HepG2 (cell line): ENCODE measurements around the gene DPEP1. TPM values are rescaled to one million over a fixed set of nuclear protein-coding genes. Genes with fewer than 3 reads are reported as not detected.

ENCODE experiments used
- AGO2 ChIP-seq: fragments of 200-400 bp; formaldehyde crosslinking; optimal IDR thresholded peaks from 2 replicates; pipeline ENCODE3; 2017; ENCODE audit warnings: mild to moderate bottlenecking, low read depth, low read length, moderate library complexity
- ARHGAP35 ChIP-seq: sonication (generic); formaldehyde crosslinking; IDR thresholded peaks from 2 replicates; pipeline ENCODE4 v1.9.0; 2022; ENCODE audit warnings: mild to moderate bottlenecking, inconsistent platforms, moderate library complexity, missing genetic modification reagents, borderline replicate concordance
- CAMTA2 ChIP-seq: sonication (generic); formaldehyde crosslinking; IDR thresholded peaks from 2 replicates; pipeline ENCODE4 v1.4.0; 2020; ENCODE audit warnings: mild to moderate bottlenecking, missing genetic modification reagents, borderline replicate concordance
- CCAR2 ChIP-seq: fragments of 200-400 bp; formaldehyde crosslinking; optimal IDR thresholded peaks from 2 replicates; pipeline ENCODE3; 2018; ENCODE audit warnings: low read depth, mild to moderate bottlenecking, low read length, moderate library complexity
- CEBPB ChIP-seq: IDR thresholded peaks from 2 replicates; pipeline ENCODE4 v1.6.1; 2011; ENCODE audit warnings: low read depth, low read length, improper control_type of control experiment, borderline replicate concordance
- HNRNPK ChIP-seq: fragments of 200-400 bp; formaldehyde crosslinking; IDR thresholded peaks from 2 replicates; pipeline ENCODE4 v1.6.1; 2018; ENCODE audit warnings: low read length, low read depth, moderate library complexity, mild to moderate bottlenecking; ENCODE audit not compliant: poor library complexity, severe bottlenecking
- HOXA3 ChIP-seq: sonication (generic); formaldehyde crosslinking; IDR thresholded peaks from 2 replicates; pipeline ENCODE4 v1.5.0; 2020; ENCODE audit warnings: missing genetic modification reagents
- NRL ChIP-seq: sonication (generic); formaldehyde crosslinking; IDR thresholded peaks from 2 replicates; pipeline ENCODE4 v1.5.0; 2020; ENCODE audit warnings: missing genetic modification reagents, mild to moderate bottlenecking, moderate library complexity, borderline replicate concordance
- RBM39 ChIP-seq: fragments of 200-400 bp; formaldehyde crosslinking; IDR thresholded peaks from one replicate; pipeline ENCODE4 v1.6.1; 2018; ENCODE audit warnings: antibody characterized with exemption, mild to moderate bottlenecking, low read depth, low read length; ENCODE audit not compliant: poor library complexity, severe bottlenecking
- SALL1 ChIP-seq: sonication (generic); formaldehyde crosslinking; IDR thresholded peaks from 2 replicates; pipeline ENCODE4 v1.8.0; 2022; ENCODE audit warnings: mild to moderate bottlenecking, missing genetic modification reagents
- SRY ChIP-seq: sonication (generic); formaldehyde crosslinking; IDR thresholded peaks from 2 replicates; pipeline ENCODE4 v1.8.0; 2022; ENCODE audit warnings: mild to moderate bottlenecking, missing genetic modification reagents
- TP53 ChIP-seq: sonication (generic); formaldehyde crosslinking; conservative IDR thresholded peaks from 2 replicates; pipeline ENCODE4 v1.4.0; 2020; ENCODE audit warnings: missing genetic modification reagents
- ZFP36 ChIP-seq: fragments of 150-350 bp; IDR thresholded peaks from 2 replicates; pipeline ENCODE4 v1.6.1; 2018; ENCODE audit warnings: borderline replicate concordance, low read length, low read depth; ENCODE audit not compliant: partially characterized antibody
- ZNF264 ChIP-seq: sonication (generic); formaldehyde crosslinking; IDR thresholded peaks from 2 replicates; pipeline ENCODE4 v1.4.0; 2020; ENCODE audit warnings: missing genetic modification reagents
- ZNF292 ChIP-seq: sonication (generic); formaldehyde crosslinking; IDR thresholded peaks from 2 replicates; pipeline ENCODE4 v1.8.1; 2022; ENCODE audit warnings: mild to moderate bottlenecking, low read depth, missing genetic modification reagents, borderline replicate concordance
- ZNF546 ChIP-seq: sonication (generic); formaldehyde crosslinking; conservative IDR thresholded peaks from 2 replicates; pipeline ENCODE4 v1.8.1; 2023; ENCODE audit warnings: mild to moderate bottlenecking, missing genetic modification reagents
- ZNF841 ChIP-seq: sonication (generic); formaldehyde crosslinking; IDR thresholded peaks from 2 replicates; pipeline ENCODE4 v1.8.1; 2023; ENCODE audit warnings: missing genetic modification reagents, borderline replicate concordance
- ZSCAN22 ChIP-seq: sonication (generic); formaldehyde crosslinking; IDR thresholded peaks from 2 replicates; pipeline ENCODE4 v1.4.0; 2020; ENCODE audit warnings: mild to moderate bottlenecking, missing genetic modification reagents
- polyA plus RNA-seq, 8 experiments: library from polyadenylated mRNA; depleted of rRNA in 3 of 8; stranded (reverse) in 7 of 8; unstranded in 1 of 8; fragments of >200 nt; fragmentation: Illumina TruSeq in 4 of 8; extraction: Trizol in 4 of 8; gene quantifications; 2 replicates each; pipeline versions ENCODE4 v1.2.1 to v1.2.3, GENCODE V29; 2011 to 2016; ENCODE audit warnings: low read depth in 4 of 8, missing spikeins in 1 of 8, mixed read lengths in 1 of 8; ENCODE audit not compliant: insufficient read depth in 1 of 8
- total RNA-seq, 5 experiments: library from RNA; depleted of rRNA; stranded (reverse); fragments of >200 nt; fragmentation: Illumina TruSeq; extraction: Trizol; gene quantifications; 2 replicates each; pipeline ENCODE4 v1.2.3, GENCODE V29; 2016; ENCODE audit warnings: low read depth in 1 of 5
- TF ChIP-seq, protein P1 (sequence below): sonication (generic); formaldehyde crosslinking; IDR thresholded peaks from 2 replicates; pipeline ENCODE4 v1.5.0; 2020; ENCODE audit warnings: mild to moderate bottlenecking, missing genetic modification reagents
- TF ChIP-seq, protein P2 (sequence below): sonication (generic); formaldehyde crosslinking; conservative IDR thresholded peaks from 2 replicates; pipeline ENCODE4 v1.4.0; 2020; ENCODE audit warnings: mild to moderate bottlenecking, missing genetic modification reagents, moderate library complexity
- TF ChIP-seq, protein P3 (sequence below): sonication (generic); formaldehyde crosslinking; conservative IDR thresholded peaks from 2 replicates; pipeline ENCODE4 v1.8.0; 2022; ENCODE audit warnings: missing genetic modification reagents
- TF ChIP-seq, protein P4 (sequence below): IDR thresholded peaks from 2 replicates; pipeline ENCODE4 v1.6.1; 2016; ENCODE audit warnings: low read depth

DPEP1 gene
- total and polyA plus RNA-seq, 2 of the 13 experiments (the other 11 are each of a cell fraction or from before 2014, with no cell fraction given): 37.6 to 52.2 TPM

DNA sequence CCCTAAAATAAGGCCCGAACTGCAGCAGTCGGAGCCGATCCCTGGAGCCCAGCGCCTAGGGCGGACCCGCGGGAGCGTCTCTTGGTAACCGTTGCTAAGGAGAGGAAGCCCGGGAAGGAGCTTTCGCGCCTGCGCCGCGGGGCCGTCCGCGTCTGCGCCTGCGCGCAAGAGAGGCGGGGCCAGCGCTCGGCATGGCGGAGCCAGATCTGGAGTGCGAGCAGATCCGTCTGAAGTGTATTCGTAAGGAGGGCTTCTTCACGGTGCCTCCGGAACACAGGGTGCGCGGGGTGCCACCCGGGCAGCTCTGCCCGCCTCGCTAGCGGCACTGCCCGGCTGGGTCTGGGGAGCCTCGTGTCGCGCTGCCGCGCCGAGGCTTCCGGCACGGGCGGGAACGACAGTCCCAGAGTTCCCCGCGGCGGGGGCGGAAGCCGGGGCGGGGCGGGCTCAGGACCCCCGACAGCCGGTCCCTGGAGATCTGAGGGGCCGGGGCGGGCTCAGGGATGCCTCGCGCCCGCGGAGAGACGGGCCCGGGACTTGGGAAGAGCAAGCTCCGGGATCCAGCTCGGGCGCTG is 73.2 kb downstream of the DPEP1 start, which contains the start of gene CDK10 (continued):
- peak; percentile 40 for TF ChIP-seq RBM39
- no peak for TF ChIP-seq ZNF546 (CRISPR knock-in tag)
- TF ChIP-seq ZSCAN22 (CRISPR knock-in tag): no peak
- no peak for TF ChIP-seq CEBPB
- TF ChIP-seq, protein P1, sequence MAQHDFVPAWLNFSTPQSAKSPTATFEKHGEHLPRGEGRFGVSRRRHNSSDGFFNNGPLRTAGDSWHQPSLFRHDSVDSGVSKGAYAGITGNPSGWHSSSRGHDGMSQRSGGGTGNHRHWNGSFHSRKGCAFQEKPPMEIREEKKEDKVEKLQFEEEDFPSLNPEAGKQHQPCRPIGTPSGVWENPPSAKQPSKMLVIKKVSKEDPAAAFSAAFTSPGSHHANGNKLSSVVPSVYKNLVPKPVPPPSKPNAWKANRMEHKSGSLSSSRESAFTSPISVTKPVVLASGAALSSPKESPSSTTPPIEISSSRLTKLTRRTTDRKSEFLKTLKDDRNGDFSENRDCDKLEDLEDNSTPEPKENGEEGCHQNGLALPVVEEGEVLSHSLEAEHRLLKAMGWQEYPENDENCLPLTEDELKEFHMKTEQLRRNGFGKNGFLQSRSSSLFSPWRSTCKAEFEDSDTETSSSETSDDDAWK: no peak
- no peak for TF ChIP-seq NRL (CRISPR knock-in tag)
- TF ChIP-seq, protein P2, sequence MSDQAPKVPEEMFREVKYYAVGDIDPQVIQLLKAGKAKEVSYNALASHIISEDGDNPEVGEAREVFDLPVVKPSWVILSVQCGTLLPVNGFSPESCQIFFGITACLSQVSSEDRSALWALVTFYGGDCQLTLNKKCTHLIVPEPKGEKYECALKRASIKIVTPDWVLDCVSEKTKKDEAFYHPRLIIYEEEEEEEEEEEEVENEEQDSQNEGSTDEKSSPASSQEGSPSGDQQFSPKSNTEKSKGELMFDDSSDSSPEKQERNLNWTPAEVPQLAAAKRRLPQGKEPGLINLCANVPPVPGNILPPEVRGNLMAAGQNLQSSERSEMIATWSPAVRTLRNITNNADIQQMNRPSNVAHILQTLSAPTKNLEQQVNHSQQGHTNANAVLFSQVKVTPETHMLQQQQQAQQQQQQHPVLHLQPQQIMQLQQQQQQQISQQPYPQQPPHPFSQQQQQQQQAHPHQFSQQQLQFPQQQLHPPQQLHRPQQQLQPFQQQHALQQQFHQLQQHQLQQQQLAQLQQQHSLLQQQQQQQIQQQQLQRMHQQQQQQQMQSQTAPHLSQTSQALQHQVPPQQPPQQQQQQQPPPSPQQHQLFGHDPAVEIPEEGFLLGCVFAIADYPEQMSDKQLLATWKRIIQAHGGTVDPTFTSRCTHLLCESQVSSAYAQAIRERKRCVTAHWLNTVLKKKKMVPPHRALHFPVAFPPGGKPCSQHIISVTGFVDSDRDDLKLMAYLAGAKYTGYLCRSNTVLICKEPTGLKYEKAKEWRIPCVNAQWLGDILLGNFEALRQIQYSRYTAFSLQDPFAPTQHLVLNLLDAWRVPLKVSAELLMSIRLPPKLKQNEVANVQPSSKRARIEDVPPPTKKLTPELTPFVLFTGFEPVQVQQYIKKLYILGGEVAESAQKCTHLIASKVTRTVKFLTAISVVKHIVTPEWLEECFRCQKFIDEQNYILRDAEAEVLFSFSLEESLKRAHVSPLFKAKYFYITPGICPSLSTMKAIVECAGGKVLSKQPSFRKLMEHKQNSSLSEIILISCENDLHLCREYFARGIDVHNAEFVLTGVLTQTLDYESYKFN (CRISPR knock-in tag): no peak
- no peak for TF ChIP-seq CCAR2
- TF ChIP-seq ZNF264 (CRISPR knock-in tag): no peak
- TF ChIP-seq, protein P3, sequence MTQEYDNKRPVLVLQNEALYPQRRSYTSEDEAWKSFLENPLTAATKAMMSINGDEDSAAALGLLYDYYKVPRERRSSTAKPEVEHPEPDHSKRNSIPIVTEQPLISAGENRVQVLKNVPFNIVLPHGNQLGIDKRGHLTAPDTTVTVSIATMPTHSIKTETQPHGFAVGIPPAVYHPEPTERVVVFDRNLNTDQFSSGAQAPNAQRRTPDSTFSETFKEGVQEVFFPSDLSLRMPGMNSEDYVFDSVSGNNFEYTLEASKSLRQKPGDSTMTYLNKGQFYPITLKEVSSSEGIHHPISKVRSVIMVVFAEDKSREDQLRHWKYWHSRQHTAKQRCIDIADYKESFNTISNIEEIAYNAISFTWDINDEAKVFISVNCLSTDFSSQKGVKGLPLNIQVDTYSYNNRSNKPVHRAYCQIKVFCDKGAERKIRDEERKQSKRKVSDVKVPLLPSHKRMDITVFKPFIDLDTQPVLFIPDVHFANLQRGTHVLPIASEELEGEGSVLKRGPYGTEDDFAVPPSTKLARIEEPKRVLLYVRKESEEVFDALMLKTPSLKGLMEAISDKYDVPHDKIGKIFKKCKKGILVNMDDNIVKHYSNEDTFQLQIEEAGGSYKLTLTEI (CRISPR knock-in tag): no peak
- TF ChIP-seq, protein P4, sequence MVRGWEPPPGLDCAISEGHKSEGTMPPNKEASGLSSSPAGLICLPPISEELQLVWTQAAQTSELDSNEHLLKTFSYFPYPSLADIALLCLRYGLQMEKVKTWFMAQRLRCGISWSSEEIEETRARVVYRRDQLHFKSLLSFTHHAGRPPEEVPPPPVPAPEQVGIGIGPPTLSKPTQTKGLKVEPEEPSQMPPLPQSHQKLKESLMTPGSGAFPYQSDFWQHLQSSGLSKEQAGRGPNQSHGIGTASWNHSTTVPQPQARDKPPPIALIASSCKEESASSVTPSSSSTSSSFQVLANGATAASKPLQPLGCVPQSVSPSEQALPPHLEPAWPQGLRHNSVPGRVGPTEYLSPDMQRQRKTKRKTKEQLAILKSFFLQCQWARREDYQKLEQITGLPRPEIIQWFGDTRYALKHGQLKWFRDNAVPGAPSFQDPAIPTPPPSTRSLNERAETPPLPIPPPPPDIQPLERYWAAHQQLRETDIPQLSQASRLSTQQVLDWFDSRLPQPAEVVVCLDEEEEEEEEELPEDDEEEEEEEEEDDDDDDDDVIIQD (CRISPR knock-in tag): no peak
- 0 out of 2 replicates have a peak, but pooled peaks have one; percentile 6 for TF ChIP-seq ZNF841 (CRISPR knock-in tag)
- no peak for TF ChIP-seq SRY
- TF ChIP-seq ZNF292 (CRISPR knock-in tag): no peak
- TF ChIP-seq HOXA3 (CRISPR knock-in tag): peak; percentile 45; the same call in 1 of the 2 replicates
- no peak for TF ChIP-seq SALL1 (CRISPR knock-in tag)
- TF ChIP-seq HNRNPK: no peak
- TF ChIP-seq TP53: no peak
- TF ChIP-seq ZFP36: no peak
- TF ChIP-seq CAMTA2 (CRISPR knock-in tag): no peak
- TF ChIP-seq AGO2: peak; percentile 65
- 0 out of 2 replicates have a peak, but pooled peaks have one; percentile 36 for TF ChIP-seq ARHGAP35
